Measurements from ENCODE around the gene TLCD2. TPM values are rescaled to one million over a fixed set of nuclear protein-coding genes. Genes with fewer than 3 reads are reported as not detected.

Gene TLCD2
- total and polyA plus RNA-seq, 9 of the 15 experiments (the other 6 are each of a cell fraction or from before 2014, with no cell fraction given): 0.10 to 0.89 (median 0.58) TPM

- TF ChIP-seq ZFP91 (CRISPR knock-in tag; IDR thresholded peaks at IDR 0.05) (no peak), SPI1 (IDR thresholded peaks at IDR 0.05; ENCODE audit: borderline replicate concordance, low read depth, low read length) (no peak), TAF9B (IDR thresholded peaks at IDR 0.05; ENCODE audit: partially characterized antibody) (peak; percentile 73), HDAC8 (tag; IDR thresholded peaks at IDR 0.05) (no peak), FOXK1 (CRISPR knock-in tag; IDR thresholded peaks at IDR 0.05; ENCODE audit: borderline replicate concordance) (no peak), EWSR1 (IDR thresholded peaks at IDR 0.05; ENCODE audit: borderline replicate concordance, low read depth, partially characterized antibody) (no peak), ZSCAN32 (CRISPR knock-in tag; IDR thresholded peaks at IDR 0.05) (no peak), ZKSCAN8 (CRISPR knock-in tag; IDR thresholded peaks at IDR 0.05) (no peak), MIER1 (IDR thresholded peaks at IDR 0.05; ENCODE audit: low read depth) (no peak), STAG1 (CRISPR knock-in tag; IDR thresholded peaks at IDR 0.05; ENCODE audit: borderline replicate concordance) (no peak), MTA1 (IDR thresholded peaks at IDR 0.05; ENCODE audit: borderline replicate concordance) (no peak), ZNF274 (IDR thresholded peaks at IDR 0.05; ENCODE audit: borderline replicate concordance, low read depth, low read length) (no peak), XRCC5 (IDR thresholded peaks at IDR 0.05; ENCODE audit: low read depth, low read length) (0 out of 2 replicates have a peak, but pooled peaks have one; percentile 32), FOS (IDR thresholded peaks at IDR 0.05; ENCODE audit: extremely low read depth, insufficient read length) (no peak), CTBP1 (IDR thresholded peaks at IDR 0.05; ENCODE audit: borderline replicate concordance) (peak; percentile 47; the same call in 1 of the 2 replicates), ZNF224 (CRISPR knock-in tag; IDR thresholded peaks at IDR 0.05) (no peak), ZNF165 (CRISPR knock-in tag; IDR thresholded peaks at IDR 0.05; ENCODE audit: borderline replicate concordance) (no peak), ZNF133 (CRISPR knock-in tag; IDR thresholded peaks at IDR 0.05) (no peak), ZFP1 (CRISPR knock-in tag; IDR thresholded peaks at IDR 0.05) (no peak), XRCC4 (IDR thresholded peaks at IDR 0.05; ENCODE audit: extremely low read depth, insufficient read depth, insufficient read length) (no peak), ZNF436 (CRISPR knock-in tag; IDR thresholded peaks at IDR 0.05) (no peak), ZNF24 (IDR thresholded peaks at IDR 0.05) (no peak), ZNF76 (CRISPR knock-in tag; IDR thresholded peaks at IDR 0.05; ENCODE audit: borderline replicate concordance) (no peak), MLLT1 (IDR thresholded peaks at IDR 0.05) (no peak)
- TF ChIP-seq, protein P1, sequence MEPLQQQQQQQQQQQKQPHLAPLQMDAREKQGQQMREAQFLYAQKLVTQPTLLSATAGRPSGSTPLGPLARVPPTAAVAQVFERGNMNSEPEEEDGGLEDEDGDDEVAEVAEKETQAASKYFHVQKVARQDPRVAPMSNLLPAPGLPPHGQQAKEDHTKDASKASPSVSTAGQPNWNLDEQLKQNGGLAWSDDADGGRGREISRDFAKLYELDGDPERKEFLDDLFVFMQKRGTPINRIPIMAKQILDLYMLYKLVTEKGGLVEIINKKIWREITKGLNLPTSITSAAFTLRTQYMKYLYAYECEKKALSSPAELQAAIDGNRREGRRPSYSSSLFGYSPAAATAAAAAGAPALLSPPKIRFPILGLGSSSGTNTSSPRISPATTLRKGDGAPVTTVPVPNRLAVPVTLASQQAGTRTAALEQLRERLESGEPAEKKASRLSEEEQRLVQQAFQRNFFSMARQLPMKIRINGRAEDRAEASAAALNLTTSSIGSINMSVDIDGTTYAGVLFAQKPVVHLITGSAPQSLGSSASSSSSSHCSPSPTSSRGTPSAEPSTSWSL (CRISPR knock-in tag; IDR thresholded peaks at IDR 0.05; ENCODE audit: borderline replicate concordance): no peak
These were observed 5.0 kb upstream of the TLCD2 start (continued) for GRCh38 chr17:1714980-1715802.
